GM19025 (cell line): ENCODE results near the gene CTIF.

Source experiments
- ATAC-seq: cut with Tn5 transposase; IDR thresholded peaks from one replicate; pipeline ENCODE4 v1.9.1; 2021; ENCODE audit warnings: mild to moderate bottlenecking, low read depth, moderate library complexity; ENCODE audit not compliant: unreplicated experiment

CTIF gene

GRCh38 chr18:48900469-48900868, 361.6 kb downstream of the CTIF start:
- no peak for ATAC-seq

- ATAC-seq, result no peak
Measured at GRCh38 chr18:48901145-48902022, 362.6 kb downstream of the CTIF start.

- ATAC-seq, result no peak
Measured at GRCh38 chr18:48902023-48902855, 363.4 kb downstream of the CTIF start.

- ATAC-seq, result no peak
Measured at GRCh38 chr18:48902856-48903601, 364.2 kb downstream of the CTIF start.

GRCh38 chr18:48904091-48904490, 365.3 kb downstream of the CTIF start:
- no peak for ATAC-seq

GRCh38 chr18:48904847-48905394, 366.1 kb downstream of the CTIF start:
- ATAC-seq, result no peak

GRCh38 chr18:48905513-48905912, 366.7 kb downstream of the CTIF start:
- no peak for ATAC-seq

- ATAC-seq, result no peak
Measured at GRCh38 chr18:48908916-48909315, 370.1 kb downstream of the CTIF start.

GRCh38 chr18:48909721-48910120, 370.9 kb downstream of the CTIF start:
- no peak for ATAC-seq

- ATAC-seq, result no peak
Measured at GRCh38 chr18:48910972-48911545, 372.2 kb downstream of the CTIF start.
